HK-2 (cell line): ENCODE data around the gene ZNF521.
"Not testable (repeated sequence)": the region's sequence is repeated elsewhere in the genome, so short reads cannot be mapped to it uniquely, and the experiment has no call there.

Experiments
- DNase-seq: peaks from one replicate; pipeline ENCODE4 v3.0.0-alpha.2; 2018; ENCODE audit not compliant: unreplicated experiment

ZNF521 gene

DNA sequence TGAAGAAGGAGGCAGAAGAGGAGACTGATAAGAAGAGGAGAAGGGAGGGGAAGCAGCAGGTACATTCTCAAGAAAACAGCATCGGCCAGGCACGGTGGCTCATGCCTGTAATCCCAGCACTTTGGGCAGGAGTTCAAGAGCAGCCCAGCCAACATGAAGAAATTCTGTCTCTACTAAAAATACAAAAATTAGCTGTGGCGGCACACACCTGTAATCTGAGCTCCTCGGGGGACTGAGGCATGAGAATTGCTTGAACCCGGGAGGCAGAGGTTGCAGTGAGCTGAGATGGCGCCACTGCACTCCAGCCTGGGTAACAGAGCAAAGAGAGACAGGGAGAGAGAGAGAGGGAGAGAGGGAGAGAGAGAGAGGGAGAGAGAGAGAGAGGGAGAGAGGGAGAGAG lies 318.8 kb downstream of the ZNF521 start:
- DNase-seq = not testable (repeated sequence)

DNA sequence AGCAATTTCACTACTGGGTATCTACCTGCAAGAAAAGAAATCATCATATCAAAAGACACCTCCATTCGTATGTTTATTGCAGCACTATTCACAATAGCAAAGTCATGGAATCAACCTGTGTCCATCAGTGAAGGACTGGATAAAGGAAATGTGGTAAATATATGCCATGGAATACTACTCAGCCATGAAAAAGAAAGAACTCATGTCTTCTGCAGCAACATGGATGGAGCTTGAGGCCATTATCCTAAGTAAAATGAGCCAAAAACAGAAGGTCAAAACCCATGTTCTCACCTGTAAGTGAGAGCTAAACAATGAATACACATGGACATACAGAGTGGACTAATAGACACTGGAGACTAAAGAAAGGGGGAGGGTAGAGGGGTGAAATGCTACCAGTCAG lies 322.2 kb downstream of the ZNF521 start:
- DNase-seq = no peak

- no peak for DNase-seq
Measured at GRCh38 chr18:25019931-25020330, 332.0 kb downstream of the ZNF521 start.

DNA sequence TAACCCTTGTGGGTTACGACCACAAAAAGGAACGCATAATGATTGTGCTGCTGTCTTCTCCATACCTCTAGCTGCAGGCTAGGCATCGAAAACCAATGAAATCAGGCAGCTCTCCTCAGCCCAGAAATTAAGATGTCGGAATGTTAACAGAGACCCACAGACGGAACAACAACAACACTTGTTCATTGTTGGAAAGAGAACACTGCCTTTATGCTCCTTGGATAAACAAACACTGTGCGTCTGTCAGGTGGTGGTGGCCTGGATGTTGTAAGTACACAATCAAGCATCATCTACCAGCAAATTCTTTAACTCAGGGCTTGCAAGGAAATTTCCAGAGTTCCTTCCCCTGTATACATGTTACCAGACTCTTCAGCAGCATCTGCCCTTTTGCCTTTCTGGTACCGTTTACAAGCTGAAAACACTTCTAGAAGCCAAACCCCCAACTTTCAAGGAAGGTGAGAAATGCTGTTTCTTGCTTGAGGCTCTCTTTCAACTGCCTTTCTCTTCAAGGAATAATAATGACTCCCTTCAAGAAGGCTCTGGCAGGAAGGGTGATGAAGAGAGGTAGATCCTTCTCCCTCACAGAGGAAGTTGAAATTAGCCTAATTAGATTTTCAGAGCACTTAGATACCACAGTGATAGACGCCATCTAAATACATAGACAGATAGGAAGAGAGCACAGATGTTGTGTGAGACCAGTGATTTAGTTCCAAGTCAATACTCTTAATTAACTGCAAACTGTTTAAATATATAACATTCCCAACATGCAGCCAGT lies 332.7 kb downstream of the ZNF521 start:
- no peak for DNase-seq

GRCh38 chr18:25016666-25017065 lies 335.3 kb downstream of the ZNF521 start:
- no peak for DNase-seq

- no peak for DNase-seq
Measured at GRCh38 chr18:25016181-25016580, 335.8 kb downstream of the ZNF521 start.
